HG02588 (cell line): ENCODE measurements around the gene GAS2.

ENCODE experiments used
- ATAC-seq: cut with Tn5 transposase; IDR thresholded peaks from one replicate; pipeline ENCODE4 v1.9.1; 2021; ENCODE audit warnings: mild to moderate bottlenecking, moderate library complexity; ENCODE audit not compliant: unreplicated experiment

GAS2 gene

DNA sequence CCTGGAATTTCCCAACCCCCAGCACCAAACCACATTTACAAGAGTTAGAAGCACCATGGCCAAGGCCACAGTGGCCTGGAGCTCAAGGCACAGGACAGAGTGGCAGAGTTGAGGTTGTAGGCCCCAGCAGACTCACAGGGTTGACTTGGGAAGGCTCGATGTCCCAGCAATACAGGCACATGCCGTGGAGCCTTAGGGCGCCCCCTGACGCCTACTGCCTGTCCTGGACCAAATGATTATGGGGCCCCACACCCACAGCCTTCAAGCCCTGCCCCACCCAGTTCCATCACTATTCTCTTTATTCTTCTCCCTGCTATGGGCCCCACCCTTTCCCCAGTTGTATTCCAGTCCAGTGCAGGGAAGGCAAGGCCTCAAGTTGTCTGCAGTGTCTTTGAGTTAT lies 193.8 kb downstream of the GAS2 start, which contains the start of gene CCDC179:
CCDC179 (minus strand) TSS at position 234 of the 400 bp plus-strand sequence; CDS start at position 181, 53 bp downstream.
- no peak for ATAC-seq
